ENCODE data around the gene ZNF117. TPM values are rescaled to one million over a fixed set of nuclear protein-coding genes. Genes with fewer than 3 reads are reported as not detected.

Gene ZNF117
- total and polyA plus RNA-seq, 2 of the 8 experiments (the other 6 are each of a cell fraction or from before 2014, with no cell fraction given) = 2.9 to 13.0 TPM

DNA sequence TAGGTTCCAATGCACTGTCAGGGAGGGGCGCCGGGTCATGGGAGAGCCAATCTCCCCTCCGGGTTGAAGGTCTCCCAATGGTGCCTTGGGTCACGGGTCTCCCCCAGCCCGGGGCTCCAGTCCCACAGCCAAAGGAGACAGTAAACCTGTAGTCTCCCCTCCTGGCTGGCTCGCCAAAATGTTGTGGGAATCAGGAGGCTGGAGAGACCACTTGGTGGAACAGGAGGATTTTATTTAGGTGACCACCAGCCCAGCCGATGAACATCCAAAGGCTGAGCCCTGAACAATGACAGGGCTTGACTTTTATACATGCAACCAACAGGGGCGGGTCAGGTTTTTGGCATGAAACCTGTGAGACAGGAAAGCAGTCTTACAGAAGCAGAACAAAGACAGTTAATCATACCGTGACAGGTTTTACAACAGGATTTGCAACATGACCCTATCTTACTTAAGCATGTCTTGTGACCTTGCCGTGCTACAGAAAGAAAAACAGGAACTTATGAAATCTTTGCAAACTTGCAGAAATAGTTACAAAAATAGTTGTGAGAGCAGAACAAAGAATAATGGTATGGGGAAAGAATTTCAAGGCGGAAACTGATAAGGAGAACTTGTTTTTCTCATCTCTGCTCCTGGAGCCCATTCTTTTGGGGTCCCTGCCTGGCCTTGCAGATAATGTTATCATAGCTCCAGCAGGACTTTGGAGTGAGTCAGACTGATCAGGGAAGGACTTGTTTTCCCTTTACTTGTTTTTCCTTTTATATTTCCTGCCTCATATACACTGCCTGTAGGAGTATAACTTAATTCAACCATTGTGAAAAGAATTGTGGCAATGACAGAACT, 8.5 kb upstream of the ZNF117 start (continued):
- TF ChIP-seq, protein P1, sequence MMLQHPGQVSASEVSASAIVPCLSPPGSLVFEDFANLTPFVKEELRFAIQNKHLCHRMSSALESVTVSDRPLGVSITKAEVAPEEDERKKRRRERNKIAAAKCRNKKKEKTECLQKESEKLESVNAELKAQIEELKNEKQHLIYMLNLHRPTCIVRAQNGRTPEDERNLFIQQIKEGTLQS (IDR thresholded peaks at IDR 0.05; ENCODE audit: insufficient read depth, low read depth, low read length) = no peak
- TF ChIP-seq SP2 (IDR thresholded peaks at IDR 0.05; ENCODE audit: low read length) (no peak), TBP (IDR thresholded peaks at IDR 0.05; ENCODE audit: low read depth, low read length) (no peak), JUN (IDR thresholded peaks at IDR 0.05; ENCODE audit: low read depth, low read length) (no peak), JUND (IDR thresholded peaks at IDR 0.05; ENCODE audit: low read length) (no peak), FOSL1 (IDR thresholded peaks at IDR 0.05; ENCODE audit: insufficient read depth, low read depth, low read length) (no peak), BACH1 (IDR thresholded peaks at IDR 0.05; ENCODE audit: low read length) (no peak), KDM5A (IDR thresholded peaks at IDR 0.05; ENCODE audit: low read length) (no peak), NANOG (IDR thresholded peaks at IDR 0.05; ENCODE audit: insufficient read depth, low read depth, low read length, poor library complexity, severe bottlenecking) (no peak), GABPA (IDR thresholded peaks at IDR 0.05; ENCODE audit: borderline replicate concordance, insufficient read depth, low read length) (no peak)
- TF ChIP-seq, protein P2, sequence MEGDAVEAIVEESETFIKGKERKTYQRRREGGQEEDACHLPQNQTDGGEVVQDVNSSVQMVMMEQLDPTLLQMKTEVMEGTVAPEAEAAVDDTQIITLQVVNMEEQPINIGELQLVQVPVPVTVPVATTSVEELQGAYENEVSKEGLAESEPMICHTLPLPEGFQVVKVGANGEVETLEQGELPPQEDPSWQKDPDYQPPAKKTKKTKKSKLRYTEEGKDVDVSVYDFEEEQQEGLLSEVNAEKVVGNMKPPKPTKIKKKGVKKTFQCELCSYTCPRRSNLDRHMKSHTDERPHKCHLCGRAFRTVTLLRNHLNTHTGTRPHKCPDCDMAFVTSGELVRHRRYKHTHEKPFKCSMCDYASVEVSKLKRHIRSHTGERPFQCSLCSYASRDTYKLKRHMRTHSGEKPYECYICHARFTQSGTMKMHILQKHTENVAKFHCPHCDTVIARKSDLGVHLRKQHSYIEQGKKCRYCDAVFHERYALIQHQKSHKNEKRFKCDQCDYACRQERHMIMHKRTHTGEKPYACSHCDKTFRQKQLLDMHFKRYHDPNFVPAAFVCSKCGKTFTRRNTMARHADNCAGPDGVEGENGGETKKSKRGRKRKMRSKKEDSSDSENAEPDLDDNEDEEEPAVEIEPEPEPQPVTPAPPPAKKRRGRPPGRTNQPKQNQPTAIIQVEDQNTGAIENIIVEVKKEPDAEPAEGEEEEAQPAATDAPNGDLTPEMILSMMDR (IDR thresholded peaks at IDR 0.05; ENCODE audit: control extremely low read depth in 1 of 3, insufficient read depth in 1 of 3, low read depth in 1 of 3, low read length in 3 of 3) = no peak
